Measurements from ENCODE around the gene UBE2E3.

DNA sequence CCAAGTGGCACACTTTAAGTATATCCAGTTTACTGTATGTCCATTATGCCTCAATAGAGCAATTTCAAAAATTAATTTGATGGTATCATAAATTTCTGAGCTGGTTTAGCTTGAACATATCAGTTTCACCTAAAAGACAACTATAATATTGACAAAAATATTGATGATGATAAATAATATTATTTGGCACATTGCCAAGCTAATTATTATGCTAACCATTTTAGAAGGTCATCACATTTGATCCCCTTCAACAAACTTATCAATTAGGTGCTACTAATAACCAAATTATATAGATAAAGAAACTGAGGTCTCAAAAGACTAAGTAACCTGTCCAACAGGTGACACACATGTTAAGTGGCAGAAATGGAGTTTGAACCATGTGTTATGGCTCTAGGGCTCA lies 26.9 kb upstream of the UBE2E3 start:
- TF ChIP-seq POLR2AphosphoS5 (IDR thresholded peaks at IDR 0.05; ENCODE audit: low read depth): no peak
- TF ChIP-seq, protein P1, sequence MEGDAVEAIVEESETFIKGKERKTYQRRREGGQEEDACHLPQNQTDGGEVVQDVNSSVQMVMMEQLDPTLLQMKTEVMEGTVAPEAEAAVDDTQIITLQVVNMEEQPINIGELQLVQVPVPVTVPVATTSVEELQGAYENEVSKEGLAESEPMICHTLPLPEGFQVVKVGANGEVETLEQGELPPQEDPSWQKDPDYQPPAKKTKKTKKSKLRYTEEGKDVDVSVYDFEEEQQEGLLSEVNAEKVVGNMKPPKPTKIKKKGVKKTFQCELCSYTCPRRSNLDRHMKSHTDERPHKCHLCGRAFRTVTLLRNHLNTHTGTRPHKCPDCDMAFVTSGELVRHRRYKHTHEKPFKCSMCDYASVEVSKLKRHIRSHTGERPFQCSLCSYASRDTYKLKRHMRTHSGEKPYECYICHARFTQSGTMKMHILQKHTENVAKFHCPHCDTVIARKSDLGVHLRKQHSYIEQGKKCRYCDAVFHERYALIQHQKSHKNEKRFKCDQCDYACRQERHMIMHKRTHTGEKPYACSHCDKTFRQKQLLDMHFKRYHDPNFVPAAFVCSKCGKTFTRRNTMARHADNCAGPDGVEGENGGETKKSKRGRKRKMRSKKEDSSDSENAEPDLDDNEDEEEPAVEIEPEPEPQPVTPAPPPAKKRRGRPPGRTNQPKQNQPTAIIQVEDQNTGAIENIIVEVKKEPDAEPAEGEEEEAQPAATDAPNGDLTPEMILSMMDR (conservative IDR thresholded peaks at IDR 0.05; ENCODE audit: low read depth in 2 of 2): no peak
- TF ChIP-seq, protein P2, sequence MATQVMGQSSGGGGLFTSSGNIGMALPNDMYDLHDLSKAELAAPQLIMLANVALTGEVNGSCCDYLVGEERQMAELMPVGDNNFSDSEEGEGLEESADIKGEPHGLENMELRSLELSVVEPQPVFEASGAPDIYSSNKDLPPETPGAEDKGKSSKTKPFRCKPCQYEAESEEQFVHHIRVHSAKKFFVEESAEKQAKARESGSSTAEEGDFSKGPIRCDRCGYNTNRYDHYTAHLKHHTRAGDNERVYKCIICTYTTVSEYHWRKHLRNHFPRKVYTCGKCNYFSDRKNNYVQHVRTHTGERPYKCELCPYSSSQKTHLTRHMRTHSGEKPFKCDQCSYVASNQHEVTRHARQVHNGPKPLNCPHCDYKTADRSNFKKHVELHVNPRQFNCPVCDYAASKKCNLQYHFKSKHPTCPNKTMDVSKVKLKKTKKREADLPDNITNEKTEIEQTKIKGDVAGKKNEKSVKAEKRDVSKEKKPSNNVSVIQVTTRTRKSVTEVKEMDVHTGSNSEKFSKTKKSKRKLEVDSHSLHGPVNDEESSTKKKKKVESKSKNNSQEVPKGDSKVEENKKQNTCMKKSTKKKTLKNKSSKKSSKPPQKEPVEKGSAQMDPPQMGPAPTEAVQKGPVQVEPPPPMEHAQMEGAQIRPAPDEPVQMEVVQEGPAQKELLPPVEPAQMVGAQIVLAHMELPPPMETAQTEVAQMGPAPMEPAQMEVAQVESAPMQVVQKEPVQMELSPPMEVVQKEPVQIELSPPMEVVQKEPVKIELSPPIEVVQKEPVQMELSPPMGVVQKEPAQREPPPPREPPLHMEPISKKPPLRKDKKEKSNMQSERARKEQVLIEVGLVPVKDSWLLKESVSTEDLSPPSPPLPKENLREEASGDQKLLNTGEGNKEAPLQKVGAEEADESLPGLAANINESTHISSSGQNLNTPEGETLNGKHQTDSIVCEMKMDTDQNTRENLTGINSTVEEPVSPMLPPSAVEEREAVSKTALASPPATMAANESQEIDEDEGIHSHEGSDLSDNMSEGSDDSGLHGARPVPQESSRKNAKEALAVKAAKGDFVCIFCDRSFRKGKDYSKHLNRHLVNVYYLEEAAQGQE (IDR thresholded peaks at IDR 0.05; ENCODE audit: unreplicated experiment): no peak
- TF ChIP-seq CREB1 (CRISPR knock-in tag; IDR thresholded peaks at IDR 0.05; ENCODE audit: low read depth): no peak

All from GM23338 (cell line).